ENCODE measurements around the gene RBMS1.

Gene RBMS1

GRCh38 chr2:160271171-160272086 is 222.2 kb downstream of the RBMS1 start:
- Mint-ChIP-seq H3K27ac (no peak overlapping the region), H3K4me1 (peaks cover 12% of the 10 kb centered on the region), H3K9me3 (no peaks in the 10 kb centered on the region), H3K27me3 (no peaks in the 10 kb centered on the region), H3K4me3 (no peak overlapping the region), H3K36me3 (peaks cover 12% of the 10 kb centered on the region)
- ATAC-seq (ENCODE audit: low read depth) (no peak), DNase-seq (ENCODE audit: low spot score in 2 of 2) (no peak)

GRCh38 chr2:160270571-160271113 is 223.0 kb downstream of the RBMS1 start:
- H3K27ac Mint-ChIP-seq, result peak overlapping the region; percentile 82
- no peak for ATAC-seq (ENCODE audit: low read depth)
- H3K36me3 Mint-ChIP-seq, result peaks cover 7% of the 10 kb centered on the region
- H3K9me3 Mint-ChIP-seq, result no peaks in the 10 kb centered on the region
- DNase-seq (ENCODE audit: low spot score in 2 of 2), result no peak
- H3K4me1 Mint-ChIP-seq, result peaks cover 15% of the 10 kb centered on the region
- peaks cover 4% of the 10 kb centered on the region for H3K27me3 Mint-ChIP-seq
- H3K4me3 Mint-ChIP-seq, result peak overlapping the region; percentile 86

- H3K27me3 Mint-ChIP-seq, result peaks cover 7% of the 10 kb centered on the region
- ATAC-seq (ENCODE audit: low read depth), result peak; percentile 94
- H3K4me3 Mint-ChIP-seq, result peak overlapping the region; percentile 86
- peaks cover 4% of the 10 kb centered on the region for H3K36me3 Mint-ChIP-seq
- H3K9me3 Mint-ChIP-seq, result no peaks in the 10 kb centered on the region
- peaks cover 15% of the 10 kb centered on the region for H3K4me1 Mint-ChIP-seq
- peak; percentile 65 to 71 for DNase-seq (ENCODE audit: low spot score in 2 of 2)
- peak overlapping the region; percentile 82 for H3K27ac Mint-ChIP-seq
Measured at GRCh38 chr2:160269803-160270570, 223.6 kb downstream of the RBMS1 start.

GRCh38 chr2:160269365-160269764 is 224.2 kb downstream of the RBMS1 start:
- peaks cover 15% of the 10 kb centered on the region for H3K4me1 Mint-ChIP-seq
- ATAC-seq (ENCODE audit: low read depth), result peak; percentile 5

GRCh38 chr2:160268151-160268781 is 225.3 kb downstream of the RBMS1 start:
- H3K27ac Mint-ChIP-seq, result no peak overlapping the region
- H3K4me3 Mint-ChIP-seq, result no peak overlapping the region
- no peak for DNase-seq (ENCODE audit: low spot score in 2 of 2)
- H3K4me1 Mint-ChIP-seq, result peaks cover 15% of the 10 kb centered on the region
- H3K27me3 Mint-ChIP-seq, result peaks cover 10% of the 10 kb centered on the region
- no peaks in the 10 kb centered on the region for H3K36me3 Mint-ChIP-seq
- H3K9me3 Mint-ChIP-seq, result no peaks in the 10 kb centered on the region
- no peak for ATAC-seq (ENCODE audit: low read depth)

More at GRCh38 chr2:160269365-160269764, 224.2 kb downstream of the RBMS1 start:
- peaks cover 3% of the 10 kb centered on the region for H3K36me3 Mint-ChIP-seq
- DNase-seq (ENCODE audit: low spot score in 2 of 2), result no peak
- peak overlapping the region; percentile 82 for H3K27ac Mint-ChIP-seq
- H3K27me3 Mint-ChIP-seq, result peaks cover 8% of the 10 kb centered on the region
- H3K4me3 Mint-ChIP-seq, result peak overlapping the region; percentile 86
- H3K9me3 Mint-ChIP-seq, result no peaks in the 10 kb centered on the region

- Mint-ChIP-seq H3K4me3 (no peak overlapping the region), H3K36me3 (no peaks in the 10 kb centered on the region), H3K4me1 (peaks cover 15% of the 10 kb centered on the region), H3K27ac (no peak overlapping the region), H3K9me3 (no peaks in the 10 kb centered on the region), H3K27me3 (peaks cover 11% of the 10 kb centered on the region)
- DNase-seq (ENCODE audit: low spot score in 2 of 2) (no peak), ATAC-seq (ENCODE audit: low read depth) (no peak)
Measured at GRCh38 chr2:160267692-160268091, 225.9 kb downstream of the RBMS1 start.

GRCh38 chr2:160267022-160267421 is 226.6 kb downstream of the RBMS1 start:
- H3K27ac Mint-ChIP-seq, result no peak overlapping the region
- H3K4me1 Mint-ChIP-seq, result peaks cover 15% of the 10 kb centered on the region
- DNase-seq (ENCODE audit: low spot score in 2 of 2) (no peak), ATAC-seq (ENCODE audit: low read depth) (no peak)
- H3K27me3 Mint-ChIP-seq, result peaks cover 12% of the 10 kb centered on the region
- no peak overlapping the region for H3K4me3 Mint-ChIP-seq
- no peaks in the 10 kb centered on the region for H3K9me3 Mint-ChIP-seq
- no peaks in the 10 kb centered on the region for H3K36me3 Mint-ChIP-seq

GRCh38 chr2:160266037-160266551 is 227.5 kb downstream of the RBMS1 start:
- H3K9me3 Mint-ChIP-seq, result no peaks in the 10 kb centered on the region
- H3K4me3 Mint-ChIP-seq, result no peak overlapping the region
- no peak overlapping the region for H3K27ac Mint-ChIP-seq

GRCh38 chr2:160264308-160264707 is 229.3 kb downstream of the RBMS1 start:
- Mint-ChIP-seq H3K27ac (no peak overlapping the region), H3K36me3 (no peaks in the 10 kb centered on the region), H3K4me3 (no peak overlapping the region), H3K9me3 (peaks cover 2% of the 10 kb centered on the region), H3K4me1 (peaks cover 8% of the 10 kb centered on the region), H3K27me3 (peaks cover 17% of the 10 kb centered on the region)
- DNase-seq (ENCODE audit: low spot score in 2 of 2), result no peak
- ATAC-seq (ENCODE audit: low read depth), result no peak

More at GRCh38 chr2:160266037-160266551, 227.5 kb downstream of the RBMS1 start:
- DNase-seq (ENCODE audit: low spot score in 2 of 2) (no peak), ATAC-seq (ENCODE audit: low read depth) (no peak)
- peaks cover 15% of the 10 kb centered on the region for H3K4me1 Mint-ChIP-seq
- no peaks in the 10 kb centered on the region for H3K36me3 Mint-ChIP-seq
- H3K27me3 Mint-ChIP-seq, result peaks cover 12% of the 10 kb centered on the region

- Mint-ChIP-seq H3K36me3 (no peaks in the 10 kb centered on the region), H3K4me3 (no peak overlapping the region), H3K27me3 (peaks cover 18% of the 10 kb centered on the region), H3K4me1 (peaks cover 3% of the 10 kb centered on the region), H3K9me3 (peaks cover 2% of the 10 kb centered on the region), H3K27ac (no peak overlapping the region)
- no peak for ATAC-seq (ENCODE audit: low read depth)
- no peak for DNase-seq (ENCODE audit: low spot score in 2 of 2)
Measured at GRCh38 chr2:160261732-160262131, 231.9 kb downstream of the RBMS1 start.

- no peak for DNase-seq (ENCODE audit: low spot score in 2 of 2)
- peaks cover 2% of the 10 kb centered on the region for H3K9me3 Mint-ChIP-seq
- no peaks in the 10 kb centered on the region for H3K4me1 Mint-ChIP-seq
- H3K27me3 Mint-ChIP-seq, result peaks cover 13% of the 10 kb centered on the region
- no peak for ATAC-seq (ENCODE audit: low read depth)
- H3K36me3 Mint-ChIP-seq, result no peaks in the 10 kb centered on the region
- no peak overlapping the region for H3K27ac Mint-ChIP-seq
- no peak overlapping the region for H3K4me3 Mint-ChIP-seq
Measured at GRCh38 chr2:160258492-160258805, 235.2 kb downstream of the RBMS1 start.

GRCh38 chr2:160257743-160258491 is 235.7 kb downstream of the RBMS1 start:
- ATAC-seq (ENCODE audit: low read depth) (no peak), DNase-seq (ENCODE audit: low spot score in 2 of 2) (no peak)
- H3K9me3 Mint-ChIP-seq, result peaks cover 2% of the 10 kb centered on the region
- no peaks in the 10 kb centered on the region for H3K4me1 Mint-ChIP-seq
- H3K27ac Mint-ChIP-seq, result no peak overlapping the region
- H3K4me3 Mint-ChIP-seq, result no peak overlapping the region
- H3K27me3 Mint-ChIP-seq, result peaks cover 10% of the 10 kb centered on the region
- no peaks in the 10 kb centered on the region for H3K36me3 Mint-ChIP-seq

- Mint-ChIP-seq H3K4me3 (no peak overlapping the region), H3K9me3 (peaks cover 2% of the 10 kb centered on the region), H3K27me3 (peaks cover 9% of the 10 kb centered on the region), H3K36me3 (no peaks in the 10 kb centered on the region), H3K27ac (no peak overlapping the region), H3K4me1 (peaks cover 3% of the 10 kb centered on the region)
- DNase-seq (ENCODE audit: low spot score in 2 of 2), result no peak
- no peak for ATAC-seq (ENCODE audit: low read depth)
Measured at GRCh38 chr2:160257041-160257742, 236.4 kb downstream of the RBMS1 start.

Measured in memory B cell (primary cell).